Epithelial cell of prostate (primary cell): ENCODE data around the gene ACAD10.
A peak's percentile ranks its signal among the peaks of the same experiment; 100 is the strongest.
"Not testable (repeated sequence)": the region's sequence is repeated elsewhere in the genome, so short reads cannot be mapped to it uniquely, and the experiment has no call there.

Experiments
- DNase-seq: peaks from one replicate; pipeline ENCODE4 v3.0.0-alpha.2; 2011; ENCODE audit warnings: low read depth, low spot score
- H3K27ac ChIP-seq: fragments of 450-650 bp; 2 replicates; pipeline ENCODE4 v1.5.1; 2017; ENCODE audit warnings: mild to moderate bottlenecking

The ACAD10 gene

GRCh38 chr12:111747333-111747732 lies 61.5 kb downstream of the ACAD10 start:
- no peak for DNase-seq
- no peak overlapping the region for H3K27ac ChIP-seq

GRCh38 chr12:111748151-111748672 lies 62.4 kb downstream of the ACAD10 start:
- no peak overlapping the region for H3K27ac ChIP-seq
- DNase-seq = no peak

GRCh38 chr12:111748867-111749266 lies 63.0 kb downstream of the ACAD10 start:
- no peak for DNase-seq
- H3K27ac ChIP-seq = no peak overlapping the region

DNA sequence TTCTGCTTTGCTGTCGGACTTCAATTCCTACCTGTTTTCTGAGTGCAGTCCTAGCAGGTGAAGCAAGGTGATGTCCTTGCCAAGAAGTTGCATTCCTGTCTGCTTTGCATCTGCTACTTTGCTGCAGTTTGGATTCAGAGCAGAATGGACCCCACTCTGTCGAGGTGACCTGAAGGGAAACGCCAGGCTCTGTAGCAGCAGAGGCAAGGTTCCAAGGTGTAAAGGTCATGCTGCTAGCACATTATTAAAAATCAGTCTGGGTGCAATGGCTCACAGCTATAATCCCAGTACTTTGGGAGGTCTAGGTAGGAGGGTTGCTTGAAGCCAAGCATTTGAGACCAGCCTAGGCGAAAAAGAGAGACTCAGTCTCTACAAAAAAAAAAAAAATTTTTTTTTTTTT lies 63.5 kb downstream of the ACAD10 start:
- DNase-seq = no peak
- H3K27ac ChIP-seq = no peak overlapping the region

- H3K27ac ChIP-seq = no peak overlapping the region
- no peak for DNase-seq
Measured at GRCh38 chr12:111753144-111753881, 67.5 kb downstream of the ACAD10 start.

GRCh38 chr12:111754671-111755070 lies 68.8 kb downstream of the ACAD10 start:
- no peak for DNase-seq
- H3K27ac ChIP-seq = no peak overlapping the region

DNA sequence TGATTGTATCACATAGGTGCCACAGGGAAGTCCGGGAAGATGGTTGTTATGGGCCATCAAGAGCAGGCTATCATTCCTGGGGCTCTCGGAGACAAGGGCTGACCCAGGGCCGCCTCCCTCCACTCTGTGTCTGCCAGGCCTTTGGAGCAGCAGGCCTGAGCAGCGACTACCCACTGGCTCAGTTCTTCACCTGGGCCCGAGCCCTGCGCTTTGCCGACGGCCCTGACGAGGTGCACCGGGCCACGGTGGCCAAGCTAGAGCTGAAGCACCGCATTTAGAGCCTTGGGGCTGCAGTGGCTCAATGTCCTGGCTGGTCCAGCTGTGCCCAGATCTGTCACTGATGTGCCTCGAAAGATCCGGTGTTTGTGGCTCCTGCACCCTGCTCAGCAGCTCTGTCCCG lies 70.3 kb downstream of the ACAD10 start:
- DNase-seq = no peak
- H3K27ac ChIP-seq = no peak overlapping the region

DNA sequence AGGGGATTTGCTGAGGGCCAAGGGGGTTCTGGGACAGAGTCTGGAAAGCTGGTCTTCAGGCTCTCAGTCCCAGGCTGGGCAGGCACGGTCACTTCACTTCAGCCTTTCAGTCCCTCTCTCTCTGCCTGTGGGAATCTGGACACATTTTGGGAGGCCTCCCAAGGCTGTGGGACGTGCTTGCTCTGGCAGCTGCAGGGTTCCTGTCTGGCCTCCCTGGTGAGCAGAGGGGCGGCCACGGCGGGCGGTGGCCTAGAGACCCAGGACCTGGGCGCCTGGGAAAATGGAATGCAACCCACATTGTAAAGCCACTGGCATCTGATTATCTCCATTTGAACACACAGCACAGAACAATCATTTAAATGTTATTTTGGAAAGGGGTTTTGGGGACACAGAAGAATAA lies 70.8 kb downstream of the ACAD10 start:
- H3K27ac ChIP-seq = no peak overlapping the region
- DNase-seq = no peak

DNA sequence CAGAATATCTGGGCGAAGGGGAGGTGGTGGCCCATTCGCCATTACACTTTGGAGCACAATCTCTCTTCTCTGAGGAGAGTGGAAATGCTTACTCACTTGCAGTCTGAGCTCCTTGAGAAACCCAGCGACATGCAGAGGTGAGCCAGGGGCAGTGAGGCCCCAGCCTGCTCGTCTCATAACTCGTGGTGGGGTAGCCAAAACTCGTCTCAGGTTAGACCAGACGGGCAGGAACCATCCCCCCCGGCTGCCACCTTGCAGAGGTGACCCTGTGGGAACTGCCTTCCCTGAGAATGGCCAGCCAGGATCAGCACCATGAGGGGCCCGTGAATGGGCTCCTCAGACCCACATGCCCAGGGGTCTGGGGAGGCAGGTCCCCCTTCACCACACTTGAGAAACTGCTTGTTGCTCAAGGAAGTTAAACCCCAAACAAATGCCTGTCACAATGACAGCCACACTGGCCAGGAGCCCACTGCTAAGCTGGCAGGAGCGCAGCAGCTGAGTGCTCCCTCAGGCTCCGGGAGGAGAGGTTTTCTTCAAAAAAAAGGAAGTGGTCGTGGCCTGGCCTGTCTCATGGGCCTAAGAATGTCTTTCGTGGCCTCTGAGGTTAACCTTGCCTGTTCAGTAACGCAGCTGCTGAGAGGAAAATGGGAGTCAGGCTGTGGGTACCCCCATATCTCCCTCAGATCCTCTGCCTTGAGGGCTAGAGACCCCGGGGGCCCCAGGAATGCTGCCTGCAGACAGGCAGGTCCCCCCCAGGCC lies 71.7 kb downstream of the ACAD10 start:
- DNase-seq = no peak

DNA sequence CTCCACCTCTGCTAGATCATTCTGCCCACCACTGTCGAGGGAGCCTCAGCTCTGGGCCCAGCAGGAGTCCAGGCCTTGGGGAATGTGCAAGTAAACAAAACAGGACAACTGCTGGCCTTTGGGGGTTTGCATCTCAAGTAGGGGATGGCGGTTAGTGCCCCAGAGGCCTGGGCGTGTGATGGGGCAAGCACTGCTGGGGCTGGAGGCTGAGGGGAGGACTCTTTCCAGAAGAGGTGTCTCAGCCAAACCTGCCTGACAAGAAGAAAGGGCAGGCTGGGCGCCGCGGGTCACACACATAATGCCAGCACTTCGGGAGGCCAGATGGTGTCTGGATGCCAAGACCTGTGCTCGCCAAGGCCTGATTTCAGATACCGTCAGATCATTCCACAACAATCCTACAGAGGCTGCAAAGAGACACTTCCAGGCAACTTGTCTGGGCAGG lies 72.3 kb downstream of the ACAD10 start:
- peak overlapping the region; percentile 51 for H3K27ac ChIP-seq
- no peak for DNase-seq

More for the DNA sequence above, 71.7 kb downstream of the ACAD10 start:
- peak overlapping the region; percentile 51 for H3K27ac ChIP-seq

DNA sequence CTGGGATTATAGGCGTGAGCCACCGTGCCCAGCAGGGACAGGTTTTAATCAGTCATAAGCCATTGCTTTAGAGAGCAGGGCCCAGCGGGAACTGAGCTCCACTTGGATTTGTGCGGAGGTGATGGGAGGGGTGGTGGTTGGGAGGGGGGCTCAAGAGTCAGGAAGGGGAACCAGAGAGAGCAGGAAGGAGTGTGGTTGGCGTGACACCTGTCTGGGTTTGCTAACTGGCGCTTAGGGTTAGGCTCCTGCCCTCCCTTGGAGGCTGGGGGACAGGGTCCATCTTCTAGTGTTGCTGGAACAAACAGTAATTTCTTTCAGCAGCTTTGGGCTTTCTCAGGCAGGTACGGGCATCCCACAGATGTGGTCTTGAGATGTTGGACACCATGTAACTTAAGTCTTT lies 73.4 kb downstream of the ACAD10 start:
- DNase-seq = no peak
- H3K27ac ChIP-seq = no peak overlapping the region

DNA sequence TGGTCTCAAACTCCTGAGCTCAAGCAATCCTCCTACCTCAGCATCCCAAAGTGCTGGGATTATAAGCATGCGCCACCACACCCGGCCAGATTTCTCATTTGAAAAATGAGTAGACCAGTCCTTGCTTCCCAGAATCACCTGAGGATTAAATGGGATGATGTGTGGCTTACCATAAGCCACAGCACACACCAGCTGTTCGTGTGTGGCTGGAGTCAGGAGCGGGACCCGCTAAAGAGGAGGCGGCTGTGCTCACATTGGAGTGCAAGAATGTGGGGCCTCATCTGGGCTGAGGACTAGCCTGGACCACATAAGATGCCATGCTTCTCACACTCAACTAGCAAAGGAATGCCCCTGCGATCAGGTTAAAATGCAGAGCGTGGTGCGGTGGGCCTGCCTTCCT lies 74.1 kb downstream of the ACAD10 start:
- H3K27ac ChIP-seq = no peak overlapping the region
- DNase-seq = no peak

DNA sequence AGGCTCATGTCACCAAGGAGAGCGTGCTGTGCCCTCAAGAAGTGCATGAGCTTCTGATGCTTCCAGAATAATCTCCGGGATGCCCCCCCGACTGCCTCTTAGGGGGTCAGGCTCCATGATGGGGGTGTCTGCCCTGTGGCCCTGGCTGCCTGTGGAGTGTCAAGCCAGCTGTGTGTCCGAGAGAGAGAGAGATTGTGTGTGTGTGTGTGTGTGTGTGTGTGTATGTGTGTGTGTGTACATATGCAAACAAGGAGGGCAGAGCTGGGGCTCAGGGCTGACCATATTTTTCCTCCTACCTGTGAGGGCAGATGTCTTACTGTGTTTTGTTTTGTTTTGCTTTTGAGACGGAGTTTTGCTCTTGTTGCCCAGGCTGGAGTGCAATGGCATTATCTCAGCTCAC lies 75.2 kb downstream of the ACAD10 start:
- DNase-seq = no peak
- H3K27ac ChIP-seq = no peak overlapping the region

DNA sequence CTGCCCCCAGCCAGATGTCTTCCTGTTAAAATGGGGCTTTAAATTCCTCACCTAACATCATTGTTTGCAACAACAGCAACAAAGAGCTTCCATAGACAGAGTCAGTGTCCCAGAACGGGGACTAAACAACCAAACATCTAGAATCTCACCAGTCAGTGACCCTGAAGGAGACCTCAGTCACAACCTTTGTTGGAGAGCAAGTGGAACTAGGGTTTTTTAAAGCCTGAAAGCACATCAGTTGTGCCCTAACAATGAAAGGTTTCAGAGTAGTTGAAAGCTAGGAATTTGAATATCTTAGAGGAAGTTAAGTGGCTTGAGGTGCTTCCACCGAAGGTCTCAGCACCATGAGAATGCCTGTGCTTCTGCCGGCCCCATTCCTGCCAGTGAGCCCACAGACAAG lies 75.9 kb downstream of the ACAD10 start:
- H3K27ac ChIP-seq = no peak overlapping the region
- DNase-seq = no peak

GRCh38 chr12:111763552-111763951 lies 77.7 kb downstream of the ACAD10 start:
- not testable (repeated sequence) for DNase-seq, H3K27ac ChIP-seq

DNA sequence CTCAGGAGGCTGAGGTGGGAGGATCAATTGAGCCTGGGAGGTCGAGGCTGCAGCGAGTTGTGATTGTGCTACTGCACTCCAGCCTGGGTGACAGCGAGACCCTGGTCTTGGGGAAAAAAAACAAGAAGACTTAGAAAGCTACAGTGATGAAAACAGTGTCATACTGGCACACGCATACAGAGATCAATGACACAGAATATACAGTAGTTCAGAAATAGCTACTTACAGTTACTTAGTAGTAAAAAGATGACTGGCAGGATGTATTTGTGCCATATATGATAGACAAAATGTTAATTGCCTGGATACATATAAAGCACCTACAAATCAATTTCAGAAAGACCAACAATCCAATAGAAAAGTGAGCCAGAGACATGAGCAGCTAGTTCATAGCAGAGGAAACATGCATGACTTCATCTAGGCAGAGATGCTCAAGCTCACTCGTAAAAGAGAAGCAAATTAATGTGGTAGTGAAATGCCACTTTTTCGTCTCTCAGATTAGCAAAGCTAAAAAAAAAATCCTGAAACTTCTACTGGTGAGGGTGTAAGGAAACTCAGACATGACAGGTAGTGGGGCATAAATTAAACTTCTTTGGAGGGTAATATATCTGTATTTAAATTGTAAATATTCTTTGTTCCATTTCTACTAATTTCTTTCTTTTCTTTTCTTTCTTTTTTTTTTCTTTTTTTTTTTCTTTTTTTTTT lies 78.4 kb downstream of the ACAD10 start:
- no peak overlapping the region for H3K27ac ChIP-seq
- no peak for DNase-seq

DNA sequence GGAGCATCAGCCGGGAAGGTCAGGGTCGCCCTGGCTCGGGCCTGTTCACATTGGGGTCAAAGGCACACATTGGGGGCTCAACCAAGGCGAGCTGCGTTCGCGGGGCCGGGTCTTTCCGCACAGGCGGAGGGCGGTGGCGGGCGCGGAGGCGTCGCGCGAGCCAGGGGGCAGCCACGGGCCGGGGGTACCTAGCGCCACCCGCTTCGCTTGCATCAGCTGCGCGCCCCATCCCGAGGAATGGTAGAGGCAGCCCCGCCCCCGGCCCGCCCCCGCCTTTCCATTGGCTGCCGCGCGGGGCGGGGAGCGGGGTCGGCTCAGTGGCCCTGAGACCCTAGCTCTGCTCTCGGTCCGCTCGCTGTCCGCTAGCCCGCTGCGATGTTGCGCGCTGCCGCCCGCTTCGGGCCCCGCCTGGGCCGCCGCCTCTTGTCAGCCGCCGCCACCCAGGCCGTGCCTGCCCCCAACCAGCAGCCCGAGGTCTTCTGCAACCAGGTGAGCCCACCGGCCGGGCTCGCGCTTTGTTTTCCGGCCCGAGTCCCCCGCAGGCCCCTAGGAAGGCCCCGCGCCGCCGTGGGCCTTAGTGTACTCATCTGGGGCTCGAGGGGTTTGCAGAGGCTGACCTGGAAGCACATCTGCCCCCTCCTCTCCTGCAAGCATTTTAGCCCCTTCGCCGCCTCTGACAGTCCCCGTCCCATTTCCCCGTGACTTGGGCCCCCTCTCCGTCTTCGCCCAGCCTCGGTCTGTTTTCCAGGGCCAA lies 80.9 kb downstream of the ACAD10 start, which contains the start of gene ALDH2:
TSS of gene ALDH2 (plus strand) at position 326 of the 754 bp plus-strand sequence. CDS start at position 376, 50 bp downstream.
- H3K27ac ChIP-seq = peak within 1 kb of the TSS; percentile 28
- no peak for DNase-seq

DNA sequence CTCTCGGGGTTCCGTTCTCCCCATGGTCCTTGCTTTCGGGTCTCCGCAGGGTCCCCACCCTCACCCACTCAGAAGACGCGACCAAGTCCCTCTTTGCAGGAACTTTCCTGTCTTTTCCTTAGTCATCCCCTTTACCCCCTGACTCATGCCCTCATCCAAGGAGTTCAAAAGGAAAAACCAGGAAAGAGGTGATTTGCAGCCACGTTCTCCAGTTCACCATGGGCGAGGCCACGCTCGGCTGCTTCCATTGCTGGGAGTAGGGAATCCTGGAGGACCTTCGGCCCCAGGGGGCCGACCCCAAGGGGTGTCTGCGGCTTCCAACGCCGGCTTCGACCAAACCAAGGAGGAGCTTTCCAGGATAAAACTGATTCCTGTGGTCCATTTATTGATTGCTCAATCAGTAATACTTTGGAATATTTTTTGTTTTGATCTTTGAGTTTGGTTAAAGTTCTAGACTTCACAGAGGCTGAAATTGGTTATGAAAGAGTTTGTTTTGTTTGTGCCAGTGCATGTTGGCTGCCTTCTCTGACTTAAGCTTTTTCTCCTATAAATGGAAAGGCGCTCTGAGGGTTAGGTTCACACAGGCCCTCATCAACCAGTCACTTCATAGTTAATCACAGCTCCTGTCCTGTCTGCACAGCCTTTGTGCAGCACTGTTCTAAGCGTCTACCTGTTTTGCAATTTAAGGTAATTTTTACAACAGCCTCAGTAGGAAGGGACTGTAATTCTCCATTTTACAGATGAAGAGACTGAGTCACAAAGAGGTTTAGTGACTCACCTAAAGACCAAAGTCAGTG lies 81.7 kb downstream of the ACAD10 start:
- DNase-seq = no peak
- peak overlapping the region; percentile 28 for H3K27ac ChIP-seq
